Measurements from ENCODE around the gene SGK1. TPM values are rescaled to one million over a fixed set of nuclear protein-coding genes. Genes with fewer than 3 reads are reported as not detected.

Gene SGK1
- total RNA-seq, 1 donor from 2014 or later: 6.3 TPM

GRCh38 chr6:134233180-134233955 is 84.5 kb downstream of the SGK1 start:
- Mint-ChIP-seq H3K36me3 (ENCODE audit: unreplicated experiment) (no peaks in the 10 kb centered on the region), H3K9me3 (ENCODE audit: unreplicated experiment) (no peaks in the 10 kb centered on the region), H3K27ac (ENCODE audit: unreplicated experiment) (no peak overlapping the region), H3K4me3 (ENCODE audit: unreplicated experiment) (no peak overlapping the region), H3K4me1 (ENCODE audit: low read depth, unreplicated experiment) (no peaks in the 10 kb centered on the region), H3K27me3 (ENCODE audit: unreplicated experiment) (no peaks in the 10 kb centered on the region)
- no peak for TF ChIP-seq CTCF (IDR thresholded peaks at IDR 0.05; ENCODE audit: partially characterized antibody, unreplicated experiment)
- DNase-seq: no peak

- Mint-ChIP-seq H3K4me3 (ENCODE audit: unreplicated experiment) (no peak overlapping the region), H3K27ac (ENCODE audit: unreplicated experiment) (no peak overlapping the region), H3K27me3 (ENCODE audit: unreplicated experiment) (no peaks in the 10 kb centered on the region), H3K9me3 (ENCODE audit: unreplicated experiment) (no peaks in the 10 kb centered on the region), H3K4me1 (ENCODE audit: low read depth, unreplicated experiment) (no peaks in the 10 kb centered on the region), H3K36me3 (ENCODE audit: unreplicated experiment) (no peaks in the 10 kb centered on the region)
- TF ChIP-seq CTCF (IDR thresholded peaks at IDR 0.05; ENCODE audit: partially characterized antibody, unreplicated experiment): no peak
- no peak for DNase-seq
Observed at GRCh38 chr6:134230940-134231339, 87.0 kb downstream of the SGK1 start.

- no peak for DNase-seq
- Mint-ChIP-seq H3K27ac (ENCODE audit: unreplicated experiment) (no peak overlapping the region), H3K36me3 (ENCODE audit: unreplicated experiment) (no peaks in the 10 kb centered on the region), H3K9me3 (ENCODE audit: unreplicated experiment) (no peaks in the 10 kb centered on the region), H3K27me3 (ENCODE audit: unreplicated experiment) (no peaks in the 10 kb centered on the region), H3K4me1 (ENCODE audit: low read depth, unreplicated experiment) (no peaks in the 10 kb centered on the region), H3K4me3 (ENCODE audit: unreplicated experiment) (no peak overlapping the region)
- no peak for TF ChIP-seq CTCF (IDR thresholded peaks at IDR 0.05; ENCODE audit: partially characterized antibody, unreplicated experiment)
Observed at GRCh38 chr6:134230087-134230700, 87.7 kb downstream of the SGK1 start.

- no peak for DNase-seq
- no peak for TF ChIP-seq CTCF (IDR thresholded peaks at IDR 0.05; ENCODE audit: partially characterized antibody, unreplicated experiment)
- Mint-ChIP-seq H3K4me1 (ENCODE audit: low read depth, unreplicated experiment) (no peaks in the 10 kb centered on the region), H3K4me3 (ENCODE audit: unreplicated experiment) (no peak overlapping the region), H3K27me3 (ENCODE audit: unreplicated experiment) (no peaks in the 10 kb centered on the region), H3K27ac (ENCODE audit: unreplicated experiment) (no peak overlapping the region), H3K36me3 (ENCODE audit: unreplicated experiment) (no peaks in the 10 kb centered on the region), H3K9me3 (ENCODE audit: unreplicated experiment) (no peaks in the 10 kb centered on the region)
Observed at GRCh38 chr6:134229520-134229919, 88.4 kb downstream of the SGK1 start.

- Mint-ChIP-seq H3K4me3 (ENCODE audit: unreplicated experiment) (no peak overlapping the region), H3K36me3 (ENCODE audit: unreplicated experiment) (no peaks in the 10 kb centered on the region), H3K9me3 (ENCODE audit: unreplicated experiment) (no peaks in the 10 kb centered on the region), H3K4me1 (ENCODE audit: low read depth, unreplicated experiment) (no peaks in the 10 kb centered on the region), H3K27me3 (ENCODE audit: unreplicated experiment) (no peaks in the 10 kb centered on the region), H3K27ac (ENCODE audit: unreplicated experiment) (no peak overlapping the region)
- no peak for DNase-seq
- no peak for TF ChIP-seq CTCF (IDR thresholded peaks at IDR 0.05; ENCODE audit: partially characterized antibody, unreplicated experiment)
Observed at GRCh38 chr6:134223796-134224420, 94.0 kb downstream of the SGK1 start.
